Suprapubic skin (tissue), 3 donors: ENCODE results near the gene ZNF350.
"Not testable (repeated sequence)": the region's sequence is repeated elsewhere in the genome, so short reads cannot be mapped to it uniquely, and the experiment has no call there.

Experiments
- EP300 ChIP-seq: sonication (generic); formaldehyde crosslinking; IDR thresholded peaks from one replicate; pipeline ENCODE4 v1.6.1; 2017; ENCODE audit warnings: antibody characterized with exemption
- POLR2A ChIP-seq, 2 donors: fragments of 450-650 bp; IDR thresholded peaks; one replicate each; pipeline ENCODE4 v1.6.1; 2017; ENCODE audit warnings: antibody characterized with exemption in 2 of 2, mild to moderate bottlenecking in 2 of 2, moderate library complexity in 2 of 2
- TF ChIP-seq, protein P1 (sequence below), 2 donors: fragments of 200-600 bp in 1 of 2; fragments of 450-650 bp in 1 of 2; sonication (generic) in 1 of 2; IDR thresholded peaks; one replicate each; pipeline ENCODE4 v1.5.1; 2016 to 2019; ENCODE audit warnings: antibody characterized with exemption in 2 of 2, mild to moderate bottlenecking in 1 of 2, moderate library complexity in 1 of 2

DNA sequence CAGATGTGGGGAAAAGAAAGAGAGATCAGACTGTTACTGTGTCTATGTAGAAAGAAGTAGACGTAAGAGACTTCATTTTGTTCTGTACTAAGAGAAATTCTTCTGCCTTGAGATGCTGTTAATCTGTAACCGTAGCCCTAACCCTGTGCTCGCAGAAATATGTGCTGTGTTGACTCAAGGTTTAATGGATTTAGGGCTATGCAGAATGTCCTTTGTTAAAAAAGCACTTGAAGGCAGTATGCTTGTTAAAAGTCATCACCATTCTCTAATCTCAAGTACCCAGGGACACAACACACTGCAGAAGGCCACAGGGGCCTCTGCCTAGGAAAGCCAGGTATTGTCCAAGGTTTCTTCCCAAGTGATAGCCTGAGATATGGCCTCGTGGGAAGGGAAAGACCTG lies 37.8 kb upstream of the ZNF350 start:
- not testable (repeated sequence) for TF ChIP-seq POLR2A (IDR thresholded peaks at IDR 0.05); EP300
- TF ChIP-seq, protein P1, sequence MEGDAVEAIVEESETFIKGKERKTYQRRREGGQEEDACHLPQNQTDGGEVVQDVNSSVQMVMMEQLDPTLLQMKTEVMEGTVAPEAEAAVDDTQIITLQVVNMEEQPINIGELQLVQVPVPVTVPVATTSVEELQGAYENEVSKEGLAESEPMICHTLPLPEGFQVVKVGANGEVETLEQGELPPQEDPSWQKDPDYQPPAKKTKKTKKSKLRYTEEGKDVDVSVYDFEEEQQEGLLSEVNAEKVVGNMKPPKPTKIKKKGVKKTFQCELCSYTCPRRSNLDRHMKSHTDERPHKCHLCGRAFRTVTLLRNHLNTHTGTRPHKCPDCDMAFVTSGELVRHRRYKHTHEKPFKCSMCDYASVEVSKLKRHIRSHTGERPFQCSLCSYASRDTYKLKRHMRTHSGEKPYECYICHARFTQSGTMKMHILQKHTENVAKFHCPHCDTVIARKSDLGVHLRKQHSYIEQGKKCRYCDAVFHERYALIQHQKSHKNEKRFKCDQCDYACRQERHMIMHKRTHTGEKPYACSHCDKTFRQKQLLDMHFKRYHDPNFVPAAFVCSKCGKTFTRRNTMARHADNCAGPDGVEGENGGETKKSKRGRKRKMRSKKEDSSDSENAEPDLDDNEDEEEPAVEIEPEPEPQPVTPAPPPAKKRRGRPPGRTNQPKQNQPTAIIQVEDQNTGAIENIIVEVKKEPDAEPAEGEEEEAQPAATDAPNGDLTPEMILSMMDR (IDR thresholded peaks at IDR 0.05), result not testable (repeated sequence)
